ENCODE measurements around the gene SLC30A3.

The SLC30A3 gene

DNA sequence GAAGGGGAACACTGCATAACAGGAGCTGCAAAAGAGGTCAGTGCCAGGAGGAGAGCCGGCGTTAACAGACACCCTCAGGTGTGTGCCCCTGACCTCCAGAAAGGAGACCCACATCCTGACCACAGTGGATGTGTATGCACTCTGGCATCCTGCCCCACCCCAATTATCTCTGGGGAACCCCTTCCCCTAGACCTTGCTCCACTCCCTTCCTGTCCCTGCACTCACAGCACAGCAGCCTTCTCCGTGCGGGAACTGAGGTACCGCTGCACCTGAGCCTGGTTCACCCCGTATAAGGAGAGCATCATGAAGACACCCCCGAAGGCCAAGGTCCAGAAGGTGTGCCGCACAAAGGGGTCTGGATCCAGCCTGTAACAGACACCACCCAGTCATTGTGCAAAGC is 58.3 kb downstream of the SLC30A3 start:
- DNase-seq, result no peak

DNA sequence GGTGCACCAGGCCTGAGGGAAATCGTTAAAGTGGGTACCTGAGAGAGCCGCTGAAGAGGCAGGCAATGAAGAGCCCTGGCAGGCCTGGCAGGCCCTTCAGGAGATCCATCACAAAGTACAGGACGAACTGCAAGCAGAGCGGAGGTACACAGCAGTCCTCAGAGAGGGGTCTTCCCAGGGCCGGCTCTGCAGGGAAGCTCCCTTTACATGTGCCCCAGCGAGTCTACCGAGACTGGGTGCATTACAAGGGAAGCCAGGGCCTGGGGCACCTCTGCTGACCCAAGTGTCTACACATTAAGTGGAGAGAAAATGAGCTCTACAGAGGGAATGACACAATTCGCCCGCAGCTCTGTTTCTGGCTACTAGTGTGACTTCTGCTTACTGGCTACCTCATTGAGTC is 59.1 kb downstream of the SLC30A3 start:
- no peak for DNase-seq
